Left ventricle myocardium inferior (tissue), 1 donor: Measurements from ENCODE around the gene STX4. TPM values are rescaled to one million over a fixed set of nuclear protein-coding genes. Genes with fewer than 3 reads are reported as not detected.

Experiments used
- DNase-seq: peaks from one replicate; pipeline ENCODE4 v3.0.0-alpha.2; 2020
- H3K27ac ChIP-seq: fragments of 200-600 bp; replicated peaks from 2 replicates; pipeline ENCODE4 v1.8.0; 2021
- H3K27me3 ChIP-seq: fragments of 200-600 bp; 2 replicates; pipeline ENCODE4 v1.8.0; 2021; ENCODE audit warnings: low read depth
- H3K36me3 ChIP-seq: fragments of 200-600 bp; 2 replicates; pipeline ENCODE4 v1.8.0; 2021
- H3K4me1 ChIP-seq: fragments of 200-600 bp; 2 replicates; pipeline ENCODE4 v1.8.0; 2021
- H3K4me3 ChIP-seq: fragments of 200-600 bp; 2 replicates; pipeline ENCODE4 v1.8.0; 2021; ENCODE audit warnings: mild to moderate bottlenecking, moderate library complexity
- H3K9me3 ChIP-seq: fragments of 200-600 bp; replicated peaks from 2 replicates; pipeline ENCODE4 v1.8.0; 2021
- intact Hi-C: fragments of 100-400 bp; cut with micrococcal nuclease; formaldehyde crosslinking; loops from one replicate; pipeline ENCODE4 v1.11.0; 2022
- total RNA-seq: library from RNA; stranded (reverse); fragmentation: NEBNext Ultra II Directional; extraction: Animal tissue kit (Norgen Biotek cat#: 25700); gene quantifications from one replicate; pipeline ENCODE4 v1.2.1, GENCODE V29; 2021
- TF ChIP-seq, protein P1 (sequence below): fragments of 200-600 bp; IDR thresholded peaks from 2 replicates; pipeline ENCODE4 v1.8.0; 2021; ENCODE audit warnings: antibody characterized with exemption, mild to moderate bottlenecking, borderline replicate concordance
- donor health status: DM: no; HTN: yes; CAD: no; lungs with severe emphysema.

Gene STX4
- total RNA-seq, 1 donor from 2014 or later, result 43.1 TPM

DNA sequence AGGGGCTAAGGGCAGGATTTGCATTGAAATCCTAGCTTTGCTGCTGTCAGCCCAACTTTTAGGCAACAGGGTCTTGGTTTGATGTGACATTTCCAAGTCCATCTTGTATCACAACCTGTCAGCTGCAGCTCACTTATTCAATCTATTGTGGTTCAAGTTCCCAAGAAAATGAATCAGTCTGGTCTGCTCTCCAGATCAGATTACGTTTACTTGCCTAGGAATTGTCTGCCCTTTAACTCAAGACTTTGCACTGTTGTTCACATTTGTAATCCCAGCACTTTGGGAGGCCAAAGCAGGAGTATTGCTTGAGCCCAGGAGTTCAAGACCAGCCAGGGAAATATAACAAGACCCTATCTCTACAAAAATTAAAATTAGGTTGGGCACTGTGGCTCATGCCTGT, 10.0 kb downstream of the STX4 start:
- Histone ChIP-seq H3K4me3 (no peak overlapping the region), H3K36me3 (peaks cover 48% of the 10 kb centered on the region), H3K27me3 (no peaks in the 10 kb centered on the region), H3K9me3 (no peaks in the 10 kb centered on the region), H3K27ac (no peak overlapping the region), H3K4me1 (no peaks in the 10 kb centered on the region)
- DNase-seq, result no peak
- intact Hi-C loops, result no loop called here
- TF ChIP-seq, protein P1, sequence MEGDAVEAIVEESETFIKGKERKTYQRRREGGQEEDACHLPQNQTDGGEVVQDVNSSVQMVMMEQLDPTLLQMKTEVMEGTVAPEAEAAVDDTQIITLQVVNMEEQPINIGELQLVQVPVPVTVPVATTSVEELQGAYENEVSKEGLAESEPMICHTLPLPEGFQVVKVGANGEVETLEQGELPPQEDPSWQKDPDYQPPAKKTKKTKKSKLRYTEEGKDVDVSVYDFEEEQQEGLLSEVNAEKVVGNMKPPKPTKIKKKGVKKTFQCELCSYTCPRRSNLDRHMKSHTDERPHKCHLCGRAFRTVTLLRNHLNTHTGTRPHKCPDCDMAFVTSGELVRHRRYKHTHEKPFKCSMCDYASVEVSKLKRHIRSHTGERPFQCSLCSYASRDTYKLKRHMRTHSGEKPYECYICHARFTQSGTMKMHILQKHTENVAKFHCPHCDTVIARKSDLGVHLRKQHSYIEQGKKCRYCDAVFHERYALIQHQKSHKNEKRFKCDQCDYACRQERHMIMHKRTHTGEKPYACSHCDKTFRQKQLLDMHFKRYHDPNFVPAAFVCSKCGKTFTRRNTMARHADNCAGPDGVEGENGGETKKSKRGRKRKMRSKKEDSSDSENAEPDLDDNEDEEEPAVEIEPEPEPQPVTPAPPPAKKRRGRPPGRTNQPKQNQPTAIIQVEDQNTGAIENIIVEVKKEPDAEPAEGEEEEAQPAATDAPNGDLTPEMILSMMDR, result no peak

DNA sequence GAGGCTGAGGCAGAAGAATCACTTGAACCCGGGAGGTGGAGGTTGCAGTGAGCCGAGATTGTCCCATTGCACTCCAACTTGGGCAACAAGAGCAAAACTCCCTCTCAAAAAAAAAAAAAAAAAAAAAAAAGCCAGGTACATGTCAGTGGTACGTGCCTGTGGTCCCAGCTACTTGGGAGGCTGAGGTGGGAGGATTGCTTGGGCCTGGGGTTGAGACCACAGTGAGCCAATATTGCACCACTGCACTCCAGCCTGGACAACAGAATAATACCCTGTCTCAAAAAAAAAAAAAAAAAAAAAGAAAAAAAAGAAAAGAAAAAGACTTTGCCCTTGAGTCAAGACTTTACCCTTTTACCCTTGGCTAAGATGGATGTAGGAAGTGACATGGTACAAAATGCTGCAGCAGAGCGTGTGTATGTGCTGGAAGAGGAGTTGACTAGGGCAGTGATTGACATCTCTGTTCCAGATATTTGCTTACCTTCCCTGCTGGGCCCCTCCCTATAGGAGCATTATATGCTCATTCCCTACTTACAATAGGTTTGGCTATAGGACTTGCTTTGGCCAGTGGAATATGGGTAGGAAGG, 10.6 kb downstream of the STX4 start:
- Histone ChIP-seq H3K27ac (no peak overlapping the region), H3K4me1 (no peaks in the 10 kb centered on the region), H3K27me3 (no peaks in the 10 kb centered on the region), H3K4me3 (no peak overlapping the region), H3K9me3 (no peaks in the 10 kb centered on the region), H3K36me3 (peaks cover 41% of the 10 kb centered on the region)
- no peak for DNase-seq
- TF ChIP-seq, protein P1, result no peak
- intact Hi-C loops, result no loop called here

DNA sequence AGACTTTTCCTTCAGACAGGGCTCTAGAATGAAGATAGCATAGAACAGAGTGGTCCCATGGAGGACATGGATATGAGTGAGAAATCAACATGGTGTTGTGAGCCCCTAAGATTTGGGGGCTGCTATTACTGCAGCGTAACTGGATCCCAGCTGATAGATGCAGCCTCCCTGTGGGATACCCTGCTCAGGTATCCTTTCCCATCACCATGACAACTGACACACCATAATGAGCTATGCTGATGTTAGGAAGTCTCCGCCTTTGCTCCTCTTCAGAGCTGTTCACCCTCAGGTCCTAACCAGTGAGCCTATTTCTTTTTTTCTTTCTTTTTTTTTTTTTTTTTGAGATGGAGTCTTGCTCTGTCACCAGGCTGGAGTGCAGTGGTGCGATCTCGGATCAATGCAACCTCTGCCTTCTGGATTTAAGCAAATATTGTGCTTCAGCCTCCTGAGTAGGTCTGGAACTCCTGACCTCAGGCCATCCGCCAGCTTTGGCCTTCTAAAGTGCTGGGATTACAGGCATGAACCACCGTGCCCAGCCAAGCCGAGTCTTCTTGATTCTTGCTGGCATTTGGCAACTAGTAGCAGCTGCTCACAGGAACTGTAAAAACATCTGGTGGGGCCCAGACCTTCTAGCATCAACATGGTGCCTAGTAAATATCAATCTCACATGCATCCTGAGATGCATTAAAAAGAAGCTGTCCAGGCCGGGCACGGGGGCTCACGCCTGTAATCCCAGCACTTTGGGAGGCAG, 17.1 kb downstream of the STX4 start:
- no peaks in the 10 kb centered on the region for H3K4me1 ChIP-seq
- TF ChIP-seq, protein P1, result no peak
- DNase-seq, result no peak
- H3K9me3 ChIP-seq, result no peaks in the 10 kb centered on the region
- intact Hi-C loops, result no loop called here
- no peaks in the 10 kb centered on the region for H3K36me3 ChIP-seq
- no peak overlapping the region for H3K4me3 ChIP-seq
- no peaks in the 10 kb centered on the region for H3K27me3 ChIP-seq
- no peak overlapping the region for H3K27ac ChIP-seq

- Histone ChIP-seq H3K36me3 (no peaks in the 10 kb centered on the region), H3K9me3 (no peaks in the 10 kb centered on the region), H3K27ac (no peak overlapping the region), H3K4me3 (no peak overlapping the region), H3K27me3 (no peaks in the 10 kb centered on the region), H3K4me1 (no peaks in the 10 kb centered on the region)
- DNase-seq, result no peak
- intact Hi-C loops, result no loop called here
- TF ChIP-seq, protein P1, result no peak
Observed at GRCh38 chr16:31052114-31052513, 18.8 kb downstream of the STX4 start.

DNA sequence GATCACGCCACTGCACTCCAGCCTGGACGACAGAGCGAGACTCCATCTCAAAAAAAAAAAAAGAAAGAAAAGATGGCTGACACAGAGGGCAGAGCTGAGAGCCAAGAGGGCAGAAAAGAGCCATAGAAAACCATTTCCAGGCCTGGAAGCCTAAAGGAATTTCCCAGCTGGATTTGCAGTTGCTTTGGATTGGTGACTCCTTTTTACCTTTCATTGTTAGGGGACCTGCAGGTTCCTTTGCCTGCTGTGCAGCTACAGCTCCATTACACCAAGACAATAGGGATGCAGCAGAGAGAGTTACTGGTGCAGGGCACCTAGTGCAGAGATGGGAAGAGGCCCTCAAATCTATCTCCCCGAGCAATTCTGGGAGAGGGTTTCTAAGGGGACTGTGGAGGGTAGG, 22.3 kb downstream of the STX4 start:
- H3K27me3 ChIP-seq, result no peaks in the 10 kb centered on the region
- no peaks in the 10 kb centered on the region for H3K4me1 ChIP-seq
- no peak overlapping the region for H3K4me3 ChIP-seq
- TF ChIP-seq, protein P1, result no peak
- no peak overlapping the region for H3K27ac ChIP-seq
- H3K36me3 ChIP-seq, result peaks cover 17% of the 10 kb centered on the region
- H3K9me3 ChIP-seq, result no peaks in the 10 kb centered on the region
- intact Hi-C loops, result no loop called here
- DNase-seq, result no peak
